ENCODE results near the gene FRMPD2.

DNA sequence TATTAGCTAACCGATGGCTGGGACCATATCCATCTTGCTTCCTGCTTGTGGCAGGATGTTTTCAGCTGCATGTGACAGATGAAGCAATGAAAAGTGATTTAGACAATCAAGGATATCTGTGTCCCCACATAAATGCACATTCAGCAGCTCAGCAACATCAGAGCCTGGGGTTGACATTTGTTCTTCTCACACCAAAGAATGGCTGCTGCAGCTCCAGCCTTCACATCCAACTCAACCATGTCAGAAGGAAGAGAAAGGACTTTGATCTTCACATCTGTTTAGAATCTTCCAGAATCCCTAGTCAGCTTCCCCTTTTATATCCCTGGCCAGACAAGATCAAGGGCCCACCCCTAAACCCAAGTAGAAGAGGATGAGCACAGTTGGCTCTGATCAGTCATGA is 11.9 kb upstream of the FRMPD2 start:
- TF ChIP-seq, protein P1, sequence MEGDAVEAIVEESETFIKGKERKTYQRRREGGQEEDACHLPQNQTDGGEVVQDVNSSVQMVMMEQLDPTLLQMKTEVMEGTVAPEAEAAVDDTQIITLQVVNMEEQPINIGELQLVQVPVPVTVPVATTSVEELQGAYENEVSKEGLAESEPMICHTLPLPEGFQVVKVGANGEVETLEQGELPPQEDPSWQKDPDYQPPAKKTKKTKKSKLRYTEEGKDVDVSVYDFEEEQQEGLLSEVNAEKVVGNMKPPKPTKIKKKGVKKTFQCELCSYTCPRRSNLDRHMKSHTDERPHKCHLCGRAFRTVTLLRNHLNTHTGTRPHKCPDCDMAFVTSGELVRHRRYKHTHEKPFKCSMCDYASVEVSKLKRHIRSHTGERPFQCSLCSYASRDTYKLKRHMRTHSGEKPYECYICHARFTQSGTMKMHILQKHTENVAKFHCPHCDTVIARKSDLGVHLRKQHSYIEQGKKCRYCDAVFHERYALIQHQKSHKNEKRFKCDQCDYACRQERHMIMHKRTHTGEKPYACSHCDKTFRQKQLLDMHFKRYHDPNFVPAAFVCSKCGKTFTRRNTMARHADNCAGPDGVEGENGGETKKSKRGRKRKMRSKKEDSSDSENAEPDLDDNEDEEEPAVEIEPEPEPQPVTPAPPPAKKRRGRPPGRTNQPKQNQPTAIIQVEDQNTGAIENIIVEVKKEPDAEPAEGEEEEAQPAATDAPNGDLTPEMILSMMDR (conservative IDR thresholded peaks at IDR 0.05; ENCODE audit: low read depth in 2 of 2), result no peak
- no peak for TF ChIP-seq JUNB (IDR thresholded peaks at IDR 0.05; ENCODE audit: unreplicated experiment)
- TF ChIP-seq REST (IDR thresholded peaks at IDR 0.05; ENCODE audit: unreplicated experiment), result no peak
- no peak for TF ChIP-seq EZH2phosphoT487 (IDR thresholded peaks at IDR 0.05; ENCODE audit: unreplicated experiment)
- TF ChIP-seq EZH2 (IDR thresholded peaks at IDR 0.05; ENCODE audit: low read depth, unreplicated experiment), result no peak
- no peak for TF ChIP-seq ZNF331 (CRISPR knock-in tag; IDR thresholded peaks at IDR 0.05; ENCODE audit: low read depth)
- TF ChIP-seq NANOG (IDR thresholded peaks at IDR 0.05; ENCODE audit: borderline replicate concordance), result no peak
- TF ChIP-seq POLR2AphosphoS5 (IDR thresholded peaks at IDR 0.05; ENCODE audit: low read depth), result no peak

Measured in GM23338 (cell line).